Liver (tissue), 9 donors: Measurements from ENCODE around the gene BABAM1. TPM values are rescaled to one million over a fixed set of nuclear protein-coding genes. Genes with fewer than 3 reads are reported as not detected.

ENCODE experiments used
- DNase-seq: peaks from one replicate; pipeline ENCODE4 v3.0.0-alpha.2; 2017; ENCODE audit warnings: low spot score
- H3K27ac ChIP-seq, 2 donors: one replicate each; pipeline ENCODE4 v1.7.0; 2013; ENCODE audit warnings: inconsistent platforms in 2 of 2, low read length in 2 of 2, control low read depth in 1 of 2, low read depth in 1 of 2, mild to moderate bottlenecking in 1 of 2
- H3K27me3 ChIP-seq, 4 donors: one replicate each; pipeline versions ENCODE4 v1.6.1 to v1.7.0; 2013; ENCODE audit warnings: low read length in 3 of 4, inconsistent platforms in 1 of 4, mild to moderate bottlenecking in 1 of 4, moderate library complexity in 1 of 4; ENCODE audit not compliant: control insufficient read depth in 4 of 4, insufficient read depth in 4 of 4
- H3K36me3 ChIP-seq, 4 donors: one replicate each; pipeline versions ENCODE4 v1.6.1 to v1.7.0; 2013; ENCODE audit warnings: low read length in 3 of 4, mild to moderate bottlenecking in 3 of 4, low read depth in 1 of 4, moderate library complexity in 1 of 4; ENCODE audit not compliant: control insufficient read depth in 4 of 4, insufficient read depth in 3 of 4
- H3K4me1 ChIP-seq, 4 donors: one replicate each; pipeline versions ENCODE4 v1.6.1 to v1.7.0; 2013; ENCODE audit warnings: low read length in 3 of 4, mild to moderate bottlenecking in 3 of 4, moderate library complexity in 1 of 4; ENCODE audit not compliant: control insufficient read depth in 4 of 4, insufficient read depth in 4 of 4
- H3K4me3 ChIP-seq, 3 donors: one replicate each; pipeline versions ENCODE4 v1.6.1 to v1.7.0; 2013; ENCODE audit warnings: low read length in 3 of 3, control low read depth in 1 of 3, low read depth in 1 of 3, mild to moderate bottlenecking in 1 of 3
- H3K9ac ChIP-seq, 2 donors: one replicate each; pipeline ENCODE4 v1.7.0; 2013; ENCODE audit warnings: low read length in 2 of 2, mild to moderate bottlenecking in 2 of 2, moderate library complexity in 2 of 2, control low read depth in 1 of 2, low read depth in 1 of 2
- H3K9me3 ChIP-seq, 4 donors: one replicate each; pipeline versions ENCODE4 v1.6.1 to v1.7.0; 2013; ENCODE audit warnings: low read length in 3 of 4; ENCODE audit not compliant: control insufficient read depth in 4 of 4
- ATF3 ChIP-seq: IDR thresholded peaks from 2 replicates; pipeline ENCODE4 v1.6.1; 2016; ENCODE audit warnings: antibody characterized with exemption
- CTCF ChIP-seq: fragments of 150-350 bp; IDR thresholded peaks from 2 replicates; pipeline ENCODE4 v1.5.1; 2017; ENCODE audit warnings: improper control_type of control experiment, low read depth, low read length; ENCODE audit not compliant: missing input control
- EGR1 ChIP-seq, 2 donors: IDR thresholded peaks; 2 replicates each; pipeline ENCODE4 v1.6.1; 2016 to 2018; ENCODE audit warnings: antibody characterized with exemption in 2 of 2, low read depth in 2 of 2
- FOXA1 ChIP-seq: IDR thresholded peaks from 2 replicates; pipeline ENCODE4 v1.6.1; 2016; ENCODE audit warnings: antibody characterized with exemption
- FOXA2 ChIP-seq: IDR thresholded peaks from 2 replicates; pipeline ENCODE4 v1.6.1; 2016; ENCODE audit warnings: antibody characterized with exemption
- HNF4A ChIP-seq, 2 donors: conservative IDR thresholded peaks; 2 replicates each; pipeline ENCODE4 v1.6.1; 2016; ENCODE audit warnings: antibody characterized with exemption in 2 of 2, mild to moderate bottlenecking in 2 of 2
- HNF4G ChIP-seq: IDR thresholded peaks from 2 replicates; pipeline ENCODE4 v1.6.1; 2016; ENCODE audit warnings: antibody characterized with exemption
- JUND ChIP-seq, 2 donors: IDR thresholded peaks; 2 replicates each; pipeline ENCODE4 v1.6.1; 2016; ENCODE audit warnings: antibody characterized with exemption in 2 of 2
- MAX ChIP-seq: IDR thresholded peaks from 2 replicates; pipeline ENCODE4 v1.6.1; 2016; ENCODE audit warnings: antibody characterized with exemption
- NR2F2 ChIP-seq: IDR thresholded peaks from 2 replicates; pipeline ENCODE4 v1.6.1; 2016; ENCODE audit warnings: antibody characterized with exemption
- RAD21 ChIP-seq, 2 donors: IDR thresholded peaks; 2 replicates each; pipeline ENCODE4 v1.6.1; 2016; ENCODE audit warnings: antibody characterized with exemption in 2 of 2, mild to moderate bottlenecking in 2 of 2
- REST ChIP-seq: IDR thresholded peaks from 2 replicates; pipeline ENCODE4 v1.6.1; 2016; ENCODE audit warnings: antibody characterized with exemption, mild to moderate bottlenecking
- RXRA ChIP-seq, 2 donors: IDR thresholded peaks; 2 replicates each; pipeline ENCODE4 v1.6.1; 2017 to 2018; ENCODE audit warnings: antibody characterized with exemption in 2 of 2, mild to moderate bottlenecking in 1 of 2
- SP1 ChIP-seq: IDR thresholded peaks from 2 replicates; pipeline ENCODE4 v1.6.1; 2018; ENCODE audit warnings: antibody characterized with exemption, mild to moderate bottlenecking
- TAF1 ChIP-seq: conservative IDR thresholded peaks from 2 replicates; pipeline ENCODE4 v1.6.1; 2016; ENCODE audit warnings: antibody characterized with exemption, mild to moderate bottlenecking
- YY1 ChIP-seq: IDR thresholded peaks from 2 replicates; pipeline ENCODE4 v1.6.1; 2016; ENCODE audit warnings: antibody characterized with exemption, mild to moderate bottlenecking
- ZBTB33 ChIP-seq: IDR thresholded peaks from 2 replicates; pipeline ENCODE4 v1.6.1; 2016; ENCODE audit warnings: antibody characterized with exemption
- WGBS: extraction: QIAGEN DNeasy Blood & Tissue Kit; methylation state at CpG from one replicate; pipeline ENCODE4 v1.1.7; 2013; 5-methylcytosine and 5-hydroxymethylcytosine counted together
- polyA plus RNA-seq, 2 donors: library from polyadenylated mRNA; stranded (reverse) in 1 of 2; unstranded in 1 of 2; fragments of 200-250 nt in 1 of 2; fragments of >200 nt in 1 of 2; fragmentation: Nextera tagmentation in 1 of 2; extraction: Ambion mirVana in 1 of 2; gene quantifications; one replicate each; pipeline versions ENCODE4 v1.2.1 to v1.2.3, GENCODE V29; 2013 to 2015
- total RNA-seq, 2 donors: library from RNA; depleted of rRNA; stranded (reverse); fragments of >200 nt; gene quantifications; one replicate each; pipeline ENCODE4 v1.2.3, GENCODE V29; 2014
- donor health status: healthy.
- donor health status: healthy.
- donor health status: healthy.
- donor health status: healthy.
- donor health status: healthy.

BABAM1 gene
- total and polyA plus RNA-seq, 4 donors = 29.3 to 47.0 (median 33.5) TPM

- no peak for TF ChIP-seq REST
- TF ChIP-seq MAX = no peak
- TF ChIP-seq FOXA1 = no peak
- no peak for TF ChIP-seq NR2F2
- no peak for TF ChIP-seq YY1
- TF ChIP-seq TAF1 = no peak
- no peak for TF ChIP-seq RXRA (IDR thresholded peaks at IDR 0.05)
- TF ChIP-seq EGR1 (IDR thresholded peaks at IDR 0.05; ENCODE audit: low read depth in 2 of 2) = no peak
- TF ChIP-seq ATF3 = no peak
- no peak for TF ChIP-seq HNF4A (conservative IDR thresholded peaks at IDR 0.05)
- no peak for TF ChIP-seq RAD21 (IDR thresholded peaks at IDR 0.05)
- TF ChIP-seq JUND (IDR thresholded peaks at IDR 0.05) = no peak
Observed at GRCh38 chr19:17296976-17297375, 29.7 kb downstream of the BABAM1 start (continued).

- Histone ChIP-seq H3K27ac (no peak overlapping the region), H3K9ac (no peak overlapping the region), H3K36me3 (peaks cover 0 to 4% (median 0%) of the 10 kb centered on the region in 4 donors), H3K9me3 (peaks cover 0 to 4% (median 3%) of the 10 kb centered on the region in 4 donors), H3K4me1 (peaks cover 12 to 32% (median 26%) of the 10 kb centered on the region in 4 donors), H3K4me3 (no peak overlapping the region), H3K27me3 (no peaks in the 10 kb centered on the region)
- no peak for DNase-seq
- 96% methylated on average over 51 of the region's 51 CpGs for WGBS
- TF ChIP-seq HNF4A (conservative IDR thresholded peaks at IDR 0.05) (no peak), ZBTB33 (no peak), RAD21 (IDR thresholded peaks at IDR 0.05) (no peak), MAX (no peak), FOXA1 (no peak), FOXA2 (no peak), SP1 (no peak), HNF4G (no peak), EGR1 (IDR thresholded peaks at IDR 0.05; ENCODE audit: low read depth in 2 of 2) (no peak), CTCF (no peak)
Observed at GRCh38 chr19:17300992-17301619, 33.9 kb downstream of the BABAM1 start.
